ENCODE measurements around the gene TAB3. TPM values are rescaled to one million over a fixed set of nuclear protein-coding genes. Genes with fewer than 3 reads are reported as not detected.

The TAB3 gene
- polyA plus RNA-seq, 3 donors: 4.4 to 11.8 (median 5.4) TPM

DNA sequence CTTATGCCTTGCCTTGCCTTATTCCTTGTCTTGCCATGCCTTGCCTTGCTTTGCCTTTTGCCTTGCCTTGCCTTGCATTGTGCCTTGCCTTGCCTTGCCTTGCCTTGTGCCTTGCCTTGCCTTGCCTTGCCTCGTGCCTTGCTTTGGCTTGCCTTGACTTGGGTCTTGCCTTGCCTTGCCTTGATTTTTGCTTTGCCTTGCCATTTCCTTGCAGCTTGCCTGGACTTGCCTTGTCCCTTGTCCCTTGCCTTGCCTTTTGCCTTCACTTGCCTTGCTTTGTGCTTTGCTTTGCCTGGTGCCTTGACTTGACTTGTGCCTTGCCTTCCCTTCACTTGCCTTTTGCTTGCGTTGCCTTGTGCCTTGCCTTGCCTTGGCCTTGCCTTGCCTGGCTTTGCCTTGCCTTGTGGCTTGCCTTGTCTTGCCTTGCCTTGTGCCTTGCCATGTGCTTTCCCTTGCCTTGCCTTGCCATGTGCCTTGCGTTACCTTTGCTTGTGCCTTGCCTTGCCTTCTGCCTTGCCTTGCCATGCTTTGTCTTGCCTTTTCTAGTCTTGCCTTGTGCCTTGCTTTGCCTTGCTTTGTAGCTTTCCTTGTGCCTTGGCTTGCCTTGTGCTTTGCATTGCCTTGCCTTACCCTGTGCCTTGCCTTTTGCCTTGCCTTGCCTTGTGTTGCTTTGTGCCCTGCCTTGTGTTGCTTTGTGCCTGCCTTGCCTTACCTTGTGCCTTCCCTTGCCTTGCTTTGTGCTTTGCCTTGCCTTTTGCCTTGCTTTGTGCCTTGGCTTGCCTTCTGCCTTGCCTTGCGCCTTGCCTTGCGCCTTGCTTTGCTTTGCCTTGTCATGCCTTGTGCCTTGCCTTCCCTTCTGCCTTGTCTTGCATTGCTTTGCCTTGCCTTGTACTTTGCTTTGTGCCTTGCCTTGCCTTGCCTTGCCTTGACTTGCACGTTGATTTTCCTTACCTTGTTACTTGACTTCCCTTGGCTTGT is 92.8 kb downstream of the TAB3 start:
- Histone ChIP-seq H3K9ac (ENCODE audit: insufficient read depth, low read length, poor library complexity, severe bottlenecking) (no peak overlapping the region), H3K9me3 (replicated peaks in 1 of 2; ENCODE audit: control insufficient read depth in 1 of 2, insufficient read depth in 1 of 2, low read length in 2 of 2) (peaks cover 0 to 2% of the 10 kb centered on the region in 2 donors), H3K79me2 (ENCODE audit: insufficient read depth, low read length) (no peaks in the 10 kb centered on the region), H3K4me2 (replicated peaks; ENCODE audit: extremely low read depth, low read length, poor library complexity, severe bottlenecking) (no peak overlapping the region), H3K27ac (ENCODE audit: low read depth in 1 of 2, low read length in 2 of 2) (no peak overlapping the region), H3K36me3 (replicated peaks in 1 of 2; ENCODE audit: control insufficient read depth in 1 of 2, insufficient read depth in 2 of 2, low read length in 2 of 2) (no peaks in the 10 kb centered on the region), H4K20me1 (ENCODE audit: insufficient read depth, low read length) (no peaks in the 10 kb centered on the region), H2AFZ (ENCODE audit: insufficient read depth, low read depth, low read length, poor library complexity, severe bottlenecking) (no peak overlapping the region), H3K4me3 (replicated peaks in 1 of 3; ENCODE audit: low read depth in 2 of 3, low read length in 3 of 3) (no peak overlapping the region), H3K4me1 (ENCODE audit: control insufficient read depth in 1 of 2, insufficient read depth in 2 of 2, low read length in 2 of 2) (no peaks in the 10 kb centered on the region), H3K27me3 (ENCODE audit: control insufficient read depth in 2 of 2, insufficient read depth in 2 of 2, low read length in 2 of 2) (no peaks in the 10 kb centered on the region)
- no peak for DNase-seq
- TF ChIP-seq, protein P1, sequence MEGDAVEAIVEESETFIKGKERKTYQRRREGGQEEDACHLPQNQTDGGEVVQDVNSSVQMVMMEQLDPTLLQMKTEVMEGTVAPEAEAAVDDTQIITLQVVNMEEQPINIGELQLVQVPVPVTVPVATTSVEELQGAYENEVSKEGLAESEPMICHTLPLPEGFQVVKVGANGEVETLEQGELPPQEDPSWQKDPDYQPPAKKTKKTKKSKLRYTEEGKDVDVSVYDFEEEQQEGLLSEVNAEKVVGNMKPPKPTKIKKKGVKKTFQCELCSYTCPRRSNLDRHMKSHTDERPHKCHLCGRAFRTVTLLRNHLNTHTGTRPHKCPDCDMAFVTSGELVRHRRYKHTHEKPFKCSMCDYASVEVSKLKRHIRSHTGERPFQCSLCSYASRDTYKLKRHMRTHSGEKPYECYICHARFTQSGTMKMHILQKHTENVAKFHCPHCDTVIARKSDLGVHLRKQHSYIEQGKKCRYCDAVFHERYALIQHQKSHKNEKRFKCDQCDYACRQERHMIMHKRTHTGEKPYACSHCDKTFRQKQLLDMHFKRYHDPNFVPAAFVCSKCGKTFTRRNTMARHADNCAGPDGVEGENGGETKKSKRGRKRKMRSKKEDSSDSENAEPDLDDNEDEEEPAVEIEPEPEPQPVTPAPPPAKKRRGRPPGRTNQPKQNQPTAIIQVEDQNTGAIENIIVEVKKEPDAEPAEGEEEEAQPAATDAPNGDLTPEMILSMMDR (IDR thresholded peaks at IDR 0.05): no peak
- intact Hi-C loops (cut with micrococcal nuclease): no loop called here
- H3K27me3 Mint-ChIP-seq (ENCODE audit: low read depth in 3 of 3): peaks cover 0 to 2% (median 0%) of the 10 kb centered on the region in 3 donors
- H3K36me3 Mint-ChIP-seq: no peaks in the 10 kb centered on the region
- H3K9me3 Mint-ChIP-seq: peaks cover 4 to 26% (median 6%) of the 10 kb centered on the region in 7 donors
- H3K27ac Mint-ChIP-seq: no peak overlapping the region
- no peak overlapping the region for H3K4me3 Mint-ChIP-seq
- H3K4me1 Mint-ChIP-seq: no peaks in the 10 kb centered on the region
- 98% methylated on average over 5 of the region's 6 CpGs for WGBS (ENCODE audit: insufficient coverage)

DNA sequence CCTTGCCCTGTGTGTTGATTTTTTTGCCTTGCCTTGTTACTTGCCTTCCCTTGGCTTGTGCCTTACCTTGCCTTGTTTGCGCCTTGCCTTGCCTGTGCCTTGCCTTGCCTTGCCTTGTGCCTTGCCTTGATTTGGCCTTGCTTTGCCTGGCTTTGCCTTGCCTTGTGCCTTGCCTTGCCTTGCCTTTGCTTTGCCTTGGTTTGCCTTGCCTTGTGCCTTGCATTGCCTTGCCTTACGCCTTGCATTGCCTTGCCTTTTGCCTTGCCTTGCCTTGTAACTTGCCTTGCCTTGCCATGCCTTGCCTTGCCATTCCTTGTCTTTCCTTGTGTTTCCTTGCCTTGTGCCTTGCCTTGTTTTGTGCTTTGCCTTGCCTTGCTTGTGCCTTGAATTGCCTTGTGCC is 94.6 kb downstream of the TAB3 start:
- Mint-ChIP-seq H3K9me3 (peaks cover 5 to 33% (median 8%) of the 10 kb centered on the region in 7 donors), H3K27me3 (ENCODE audit: low read depth in 3 of 3) (peaks cover 0 to 3% (median 0%) of the 10 kb centered on the region in 3 donors), H3K4me3 (no peak overlapping the region), H3K4me1 (no peaks in the 10 kb centered on the region), H3K36me3 (no peaks in the 10 kb centered on the region), H3K27ac (no peak overlapping the region)
- H2AFZ ChIP-seq (ENCODE audit: insufficient read depth, low read depth, low read length, poor library complexity, severe bottlenecking): no peak overlapping the region
- H3K9ac ChIP-seq (ENCODE audit: insufficient read depth, low read length, poor library complexity, severe bottlenecking): no peak overlapping the region
- no peaks in the 10 kb centered on the region for H3K36me3 ChIP-seq (replicated peaks in 1 of 2; ENCODE audit: control insufficient read depth in 1 of 2, insufficient read depth in 2 of 2, low read length in 2 of 2)
- H3K27ac ChIP-seq (ENCODE audit: low read depth in 1 of 2, low read length in 2 of 2): no peak overlapping the region
- H3K4me1 ChIP-seq (ENCODE audit: control insufficient read depth in 1 of 2, insufficient read depth in 2 of 2, low read length in 2 of 2): no peaks in the 10 kb centered on the region
- no peak overlapping the region for H3K4me2 ChIP-seq (replicated peaks; ENCODE audit: extremely low read depth, low read length, poor library complexity, severe bottlenecking)
- no peaks in the 10 kb centered on the region for H4K20me1 ChIP-seq (ENCODE audit: insufficient read depth, low read length)
- no peak for DNase-seq
- intact Hi-C loops (cut with micrococcal nuclease): no loop called here
- WGBS (ENCODE audit: insufficient coverage): 86% methylated on average over 2 of the region's 2 CpGs
- H3K79me2 ChIP-seq (ENCODE audit: insufficient read depth, low read length): no peaks in the 10 kb centered on the region
- no peaks in the 10 kb centered on the region for H3K27me3 ChIP-seq (ENCODE audit: control insufficient read depth in 2 of 2, insufficient read depth in 2 of 2, low read length in 2 of 2)
- H3K9me3 ChIP-seq (replicated peaks in 1 of 2; ENCODE audit: control insufficient read depth in 1 of 2, insufficient read depth in 1 of 2, low read length in 2 of 2): peaks cover 0 to 5% of the 10 kb centered on the region in 2 donors
- TF ChIP-seq, protein P1 (IDR thresholded peaks at IDR 0.05): no peak
- no peak overlapping the region for H3K4me3 ChIP-seq (replicated peaks in 1 of 3; ENCODE audit: low read depth in 2 of 3, low read length in 3 of 3)
